Renal pelvis (tissue), 4 donors: ENCODE results near the gene RTN4. TPM values are rescaled to one million over a fixed set of nuclear protein-coding genes. Genes with fewer than 3 reads are reported as not detected.
"Not testable (repeated sequence)": the region's sequence is repeated elsewhere in the genome, so short reads cannot be mapped to it uniquely, and the experiment has no call there.

Experiments used
- DNase-seq: peaks from one replicate; pipeline ENCODE4 v3.0.0-alpha.2; 2013
- polyA plus RNA-seq, 3 donors: library from polyadenylated mRNA; unstranded; fragments of 120-200 nt; gene quantifications; one replicate each; pipeline ENCODE4 v1.2.1, GENCODE V29; 2013; ENCODE audit not compliant: insufficient read length in 3 of 3

Gene RTN4
- polyA plus RNA-seq, 3 donors = 305 to 369 (median 309) TPM

DNA sequence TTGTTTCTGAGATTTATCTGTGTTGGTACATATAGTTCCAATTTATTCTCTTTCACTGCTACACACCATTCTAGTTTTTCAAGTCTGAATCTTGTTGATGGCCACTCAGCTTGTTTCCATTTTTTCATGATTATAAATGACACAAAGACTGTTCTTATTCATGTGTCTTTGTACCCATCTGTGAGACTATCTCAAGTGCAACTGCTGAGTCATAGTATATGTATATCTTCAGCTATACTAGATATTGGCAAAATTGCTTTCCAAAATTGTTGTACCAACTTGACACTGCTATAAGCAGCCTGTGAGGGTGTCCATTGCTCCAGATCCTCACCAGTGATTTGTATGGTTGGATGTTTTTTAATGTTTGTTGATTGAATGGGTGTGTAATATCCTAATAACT is 37.2 kb upstream of the RTN4 start:
- DNase-seq = no peak

DNA sequence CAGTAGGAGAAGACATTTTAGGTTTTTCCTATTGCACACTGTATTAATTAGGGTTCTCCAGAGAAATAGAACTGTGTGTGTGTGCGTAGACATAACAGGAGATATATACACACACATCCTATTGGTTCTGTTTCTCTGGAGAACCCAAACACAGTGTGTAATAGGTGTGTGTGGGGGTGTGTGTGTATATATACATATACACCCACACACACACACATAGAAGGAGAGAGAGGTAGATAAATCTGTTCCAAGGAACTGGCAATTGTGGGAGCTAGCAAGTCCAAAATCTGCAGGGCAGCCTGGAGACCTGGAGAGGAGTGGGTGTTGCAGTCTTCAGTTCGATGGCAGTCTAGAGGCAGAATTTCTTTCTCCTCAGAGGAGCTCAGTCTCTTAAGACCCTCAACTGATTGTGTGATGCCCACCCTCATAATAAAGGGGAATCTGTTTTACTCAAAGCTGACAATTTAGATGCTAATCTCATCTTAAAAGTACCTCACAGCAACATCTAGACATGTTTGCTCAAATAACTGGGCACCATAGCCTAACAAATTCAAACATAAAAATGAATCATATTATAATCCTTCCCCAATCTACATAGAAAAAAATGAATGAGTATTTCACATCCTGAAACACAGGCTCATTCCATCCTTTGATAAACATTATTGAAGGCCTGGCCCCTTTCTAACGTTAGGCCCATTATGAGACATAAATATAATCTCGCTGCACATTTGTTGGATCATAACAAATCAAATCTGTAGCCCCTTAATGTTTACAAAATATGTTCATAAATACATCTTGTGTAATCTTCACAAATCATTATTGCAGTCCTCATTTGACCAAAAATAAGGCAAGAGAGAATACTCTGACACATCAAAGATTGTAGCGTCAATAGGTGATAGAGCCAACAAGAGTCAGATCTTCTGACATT is 35.1 kb upstream of the RTN4 start:
- no peak for DNase-seq

DNA sequence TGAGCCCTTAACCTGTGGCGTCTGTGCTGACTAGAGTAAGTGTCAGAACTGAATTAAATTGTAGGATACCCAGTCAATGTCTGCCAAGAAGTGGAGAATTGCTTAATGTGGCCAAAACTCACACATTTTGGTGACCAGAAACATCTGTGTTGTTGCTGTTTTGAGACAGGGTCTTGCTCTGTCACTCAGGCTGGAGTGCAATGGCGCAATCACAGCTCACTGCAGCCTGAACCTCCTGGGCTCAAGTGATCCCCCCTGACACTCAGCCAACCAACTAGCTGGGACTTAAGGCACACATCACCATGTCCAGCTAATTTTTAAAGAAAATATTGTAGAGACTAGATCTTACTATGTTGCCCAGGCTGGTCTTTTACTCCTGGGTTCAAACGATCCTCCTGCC is 34.4 kb upstream of the RTN4 start:
- DNase-seq = no peak

DNA sequence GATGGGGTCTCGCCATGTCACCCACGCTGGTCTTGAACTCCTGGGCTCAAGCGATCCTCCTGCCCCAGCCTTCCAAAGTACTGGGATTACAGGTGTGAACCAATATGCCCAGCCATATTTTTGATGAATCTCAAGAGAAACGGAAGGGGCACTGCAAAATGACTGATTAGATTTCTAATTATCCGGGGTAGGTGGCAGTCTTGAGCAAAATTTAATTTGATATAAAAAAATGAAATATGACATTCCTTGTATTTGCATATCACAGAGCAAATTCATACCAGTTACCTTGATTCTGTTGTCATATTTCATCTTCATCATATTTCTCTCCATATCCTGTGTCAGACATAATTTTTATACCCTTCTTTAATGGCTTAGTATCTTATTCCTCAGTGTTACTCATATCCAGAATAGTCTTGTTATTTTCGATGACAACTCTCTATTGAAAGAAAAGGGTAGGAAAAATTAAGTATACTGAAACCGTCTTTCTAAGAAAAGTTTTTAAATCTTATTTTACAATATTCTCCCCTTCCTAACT is 30.0 kb upstream of the RTN4 start:
- no peak for DNase-seq

DNA sequence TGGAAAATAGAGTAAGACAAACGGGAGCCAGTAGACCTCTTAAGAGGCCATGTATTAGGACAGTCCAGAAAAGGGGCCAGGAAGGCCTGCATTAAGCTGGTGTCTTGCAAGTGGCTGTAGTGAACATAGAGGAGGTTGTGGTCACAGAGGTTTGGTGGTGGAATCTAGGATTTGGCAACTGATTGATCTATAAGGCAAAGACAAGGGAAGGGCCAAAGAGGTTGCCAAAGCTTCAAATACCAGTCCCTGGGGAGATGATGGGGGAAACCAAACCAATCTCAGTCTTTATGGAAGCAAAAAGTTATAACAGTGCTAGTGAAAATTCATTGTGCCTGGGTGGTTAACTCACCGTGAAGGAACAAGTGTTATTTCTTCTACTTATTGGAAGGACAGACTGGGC is 28.7 kb upstream of the RTN4 start:
- DNase-seq = no peak

DNA sequence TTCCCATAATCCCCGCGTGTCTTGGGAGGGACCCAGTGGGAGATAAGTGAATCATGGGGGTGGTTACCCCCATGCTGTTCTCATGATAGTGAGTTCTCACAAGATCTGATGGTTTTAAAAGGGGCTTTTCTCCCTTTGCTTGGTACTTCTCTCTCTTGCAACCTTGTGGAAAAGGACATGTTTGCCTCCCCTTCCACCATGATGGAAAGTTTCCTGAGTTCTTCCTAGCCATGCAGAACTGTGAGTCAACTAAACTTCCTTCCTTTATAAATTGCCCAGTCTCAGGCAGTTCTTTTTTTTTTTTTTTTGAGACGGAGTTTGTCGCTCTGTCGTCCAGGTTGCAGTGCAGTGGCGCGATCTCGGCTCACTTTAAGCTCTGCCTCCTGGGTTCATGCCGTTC is 26.5 kb upstream of the RTN4 start:
- DNase-seq = no peak

DNA sequence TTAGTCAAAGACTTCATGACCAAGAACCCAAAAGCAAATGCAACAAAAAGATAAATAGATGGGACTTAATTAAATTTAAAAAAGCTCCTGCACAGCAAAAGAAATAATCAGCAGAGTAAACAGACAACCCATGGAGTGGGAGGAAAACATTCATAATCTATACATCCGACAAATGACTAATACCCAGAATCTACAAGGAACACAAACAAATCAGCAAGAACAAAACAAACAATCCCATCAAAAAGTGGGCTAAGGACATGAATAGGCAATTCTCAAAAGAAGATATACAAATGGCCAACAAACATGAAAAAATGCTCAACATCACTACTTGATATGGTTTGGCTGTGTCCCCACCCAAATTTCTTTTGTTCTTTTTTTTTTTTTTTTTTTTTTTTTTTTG is 25.8 kb upstream of the RTN4 start:
- DNase-seq = not testable (repeated sequence)

DNA sequence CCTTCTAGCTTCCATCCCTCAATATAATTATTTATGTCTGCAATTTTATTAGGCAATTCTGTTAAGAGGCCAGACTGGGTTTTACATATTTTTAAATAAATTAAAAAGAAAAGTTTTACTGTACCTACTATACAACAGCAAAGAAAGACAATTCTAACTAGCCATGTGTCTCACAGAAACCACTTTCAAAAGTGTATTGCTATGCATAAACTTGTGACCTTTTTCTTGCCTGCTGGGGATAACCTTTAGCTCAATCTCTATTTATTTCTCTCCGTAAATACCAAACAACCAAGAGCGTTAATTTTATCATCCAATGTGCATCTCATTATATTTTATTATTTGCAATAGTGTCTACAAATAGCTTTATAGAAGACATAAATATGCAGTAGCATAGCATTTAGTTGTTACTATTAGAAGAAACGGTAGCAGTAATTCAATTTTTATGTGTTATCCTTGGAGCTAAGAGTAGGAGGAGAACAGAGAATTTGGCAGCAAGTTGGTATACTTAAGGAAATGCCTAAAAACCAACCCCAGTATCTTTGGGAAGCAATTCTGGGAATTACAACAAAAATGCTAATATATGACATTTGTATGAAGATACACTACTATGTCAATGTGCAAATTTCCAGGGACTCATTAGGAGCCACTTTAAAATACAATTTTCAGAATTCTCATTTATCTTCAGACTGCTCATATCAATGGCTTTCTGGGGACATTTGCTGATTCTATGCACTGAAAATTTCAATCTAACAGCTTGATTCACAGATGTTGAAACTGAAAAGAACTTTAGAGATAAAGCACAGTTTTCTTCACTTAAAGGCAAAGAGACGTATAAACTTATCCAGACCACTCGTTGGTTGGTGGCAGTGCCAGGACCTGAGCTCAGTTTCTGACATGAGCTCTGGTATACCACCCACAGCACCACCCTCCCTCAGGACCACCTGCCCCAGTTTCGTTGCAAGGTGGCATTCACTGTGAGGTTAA is 23.0 kb upstream of the RTN4 start:
- peak; percentile 44 for DNase-seq

DNA sequence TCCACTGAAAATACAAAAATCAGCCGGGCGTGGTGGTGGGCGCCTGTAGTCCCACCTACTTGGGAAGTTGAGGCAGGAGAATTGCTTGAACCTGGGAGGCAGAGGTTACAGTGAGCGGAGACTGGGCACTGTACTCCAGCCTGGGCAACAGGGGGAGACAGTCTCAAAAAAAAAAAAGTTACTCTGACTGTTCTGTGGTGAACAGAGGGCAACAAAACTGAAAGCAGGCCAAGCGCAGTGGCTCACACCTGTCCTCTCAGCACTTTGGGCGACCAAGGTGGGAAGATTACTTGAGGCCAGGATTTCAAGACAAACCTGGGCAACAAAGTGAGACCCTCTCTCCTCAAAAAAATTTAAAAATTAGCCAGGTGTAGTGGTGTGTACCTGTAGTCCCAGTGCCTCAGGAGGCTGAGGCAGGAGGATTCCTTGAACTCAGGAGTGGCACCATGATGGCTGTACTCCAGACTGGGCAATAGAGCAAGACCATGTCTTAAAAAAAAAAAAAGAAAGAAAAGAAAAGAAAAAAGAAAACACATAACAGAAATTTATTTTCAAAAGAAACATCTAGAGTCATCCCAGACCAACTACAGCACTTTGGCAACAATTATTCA is 13.6 kb upstream of the RTN4 start:
- DNase-seq = no peak

DNA sequence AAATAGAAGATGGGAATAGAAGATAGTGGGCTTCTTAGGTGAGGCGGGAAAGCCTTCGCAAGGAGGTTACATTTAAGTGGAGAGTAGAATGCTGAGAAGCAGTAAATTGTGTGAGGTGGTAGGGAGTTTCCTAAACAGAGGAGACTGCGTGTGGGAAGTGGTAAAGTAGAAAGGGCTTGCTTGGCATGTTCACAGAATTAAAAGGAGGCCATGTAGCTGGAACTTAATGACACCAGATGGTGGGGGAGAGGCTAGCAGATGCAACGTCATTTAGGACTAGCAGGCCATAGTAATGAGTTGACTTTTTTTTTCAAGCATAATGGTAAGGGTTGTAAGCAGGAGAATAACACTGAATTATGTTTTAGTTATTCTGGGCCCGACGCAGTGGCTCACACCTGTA is 13.0 kb upstream of the RTN4 start:
- no peak for DNase-seq

DNA sequence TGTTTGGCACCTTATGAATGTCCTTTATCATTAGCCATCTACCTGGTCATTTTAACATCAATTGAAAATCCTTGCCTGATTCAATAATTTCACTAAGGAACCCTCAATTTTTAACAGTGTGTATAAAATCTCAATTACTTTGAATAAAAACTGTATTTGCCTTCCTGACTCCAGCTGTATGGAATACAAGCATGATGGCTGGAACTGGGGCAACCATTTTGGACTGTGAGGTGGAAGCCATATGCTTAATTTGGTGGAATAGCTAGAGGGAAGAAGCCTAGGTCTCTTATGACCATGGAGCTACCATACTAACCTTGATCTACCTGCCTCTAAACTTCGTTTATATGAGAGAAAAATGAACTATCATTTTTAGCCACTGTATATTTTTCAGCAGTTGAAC is 12.5 kb upstream of the RTN4 start:
- DNase-seq = no peak

DNA sequence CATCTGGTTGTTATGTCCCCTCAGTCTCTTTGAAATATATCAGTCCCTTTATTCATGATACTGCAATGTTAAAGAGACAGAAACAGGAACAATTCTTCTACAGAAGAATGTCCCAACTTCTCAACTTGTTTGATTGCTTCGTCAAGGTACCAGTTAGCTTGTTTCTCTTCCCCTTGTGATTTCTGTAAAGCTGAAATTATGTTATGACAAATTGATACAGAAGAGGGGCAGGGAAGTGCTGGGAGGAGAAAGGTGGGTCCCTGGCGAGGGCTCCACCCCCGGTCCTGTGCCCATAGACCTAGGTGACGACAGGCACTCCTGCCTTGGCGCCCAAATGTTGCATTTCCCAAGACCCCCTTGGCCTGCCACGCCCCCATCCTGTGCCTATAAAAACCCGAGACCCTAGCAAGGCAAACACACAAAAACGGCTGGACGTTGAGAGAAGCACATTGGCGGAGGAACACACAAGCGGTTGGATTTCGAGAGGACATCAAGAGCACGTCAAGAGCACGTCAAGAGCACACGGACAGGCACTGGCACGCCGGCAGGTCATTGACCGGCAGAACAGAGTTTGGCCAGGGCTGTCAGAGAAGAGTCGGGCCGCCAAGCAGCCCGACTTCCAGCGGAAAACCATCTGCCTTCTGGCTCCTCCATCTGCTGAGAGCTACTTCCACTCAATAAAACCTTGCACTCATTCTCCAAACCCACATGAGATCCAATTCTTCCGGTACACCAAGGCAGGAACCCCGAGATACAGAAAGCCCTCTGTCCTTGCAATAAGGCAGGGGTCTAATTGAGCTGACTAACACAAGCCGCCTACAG is 11.5 kb upstream of the RTN4 start:
- DNase-seq = no peak

DNA sequence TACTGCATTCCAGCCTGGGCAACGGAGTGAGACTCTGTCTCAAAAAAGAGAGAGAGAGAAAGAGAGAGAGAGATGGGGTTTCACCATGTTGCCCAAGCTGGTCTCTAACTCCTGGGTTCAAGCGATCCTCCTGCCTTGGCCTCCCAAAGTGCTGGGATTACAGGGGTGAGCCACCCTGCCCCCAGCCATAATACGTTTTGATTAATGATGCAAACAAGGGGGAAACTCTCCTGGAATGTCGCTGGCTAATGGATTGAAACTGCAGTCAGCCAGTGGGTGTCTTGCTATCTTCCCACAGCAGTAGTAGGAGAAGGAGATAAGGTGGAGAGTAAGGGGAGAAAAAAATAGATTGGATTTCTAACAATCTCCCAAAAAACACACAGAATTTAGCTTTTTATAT is 9.5 kb upstream of the RTN4 start:
- no peak for DNase-seq

DNA sequence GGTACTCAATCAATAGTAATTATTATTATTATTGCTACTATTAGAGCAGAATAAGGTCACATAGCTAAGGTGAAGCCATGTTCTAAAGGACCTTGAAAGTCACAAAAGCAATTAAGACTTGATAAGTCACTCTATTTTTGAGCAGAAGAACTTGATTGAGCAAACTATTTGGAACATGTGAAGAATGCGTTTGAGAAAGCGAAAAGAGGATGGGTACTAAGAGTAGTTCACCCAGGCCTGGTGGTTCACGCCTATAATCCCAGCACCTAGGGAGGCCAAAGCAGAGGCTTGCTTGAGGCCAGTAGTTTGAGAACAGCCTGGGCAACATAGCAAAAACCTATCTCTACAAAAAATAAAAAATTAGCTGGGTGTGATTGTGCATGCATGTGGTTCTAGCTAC is 7.2 kb upstream of the RTN4 start:
- no peak for DNase-seq

DNA sequence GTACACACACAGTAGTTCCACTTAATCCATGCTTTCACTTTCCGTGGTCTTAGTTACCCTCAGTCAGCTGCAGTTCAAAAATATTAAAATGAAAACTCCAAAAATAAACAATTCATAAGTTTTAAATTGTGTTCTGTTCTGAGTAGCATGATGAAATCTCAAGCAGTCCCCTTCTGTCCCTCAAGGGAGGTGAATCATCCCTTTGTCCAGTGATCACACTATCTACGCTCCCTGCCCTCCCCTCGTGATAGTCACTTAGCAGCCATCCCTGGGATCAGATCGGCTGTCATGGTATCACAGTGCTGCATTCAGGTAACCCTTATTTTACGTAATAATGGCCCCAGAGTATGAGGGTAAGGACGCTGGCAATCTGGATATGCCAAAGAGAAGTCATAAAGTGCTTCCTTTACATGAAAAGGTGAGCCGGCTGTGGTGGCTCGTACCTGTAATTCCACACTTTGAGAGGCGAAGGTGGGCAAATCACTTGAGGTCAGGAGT is 5.8 kb upstream of the RTN4 start:
- DNase-seq = no peak

DNA sequence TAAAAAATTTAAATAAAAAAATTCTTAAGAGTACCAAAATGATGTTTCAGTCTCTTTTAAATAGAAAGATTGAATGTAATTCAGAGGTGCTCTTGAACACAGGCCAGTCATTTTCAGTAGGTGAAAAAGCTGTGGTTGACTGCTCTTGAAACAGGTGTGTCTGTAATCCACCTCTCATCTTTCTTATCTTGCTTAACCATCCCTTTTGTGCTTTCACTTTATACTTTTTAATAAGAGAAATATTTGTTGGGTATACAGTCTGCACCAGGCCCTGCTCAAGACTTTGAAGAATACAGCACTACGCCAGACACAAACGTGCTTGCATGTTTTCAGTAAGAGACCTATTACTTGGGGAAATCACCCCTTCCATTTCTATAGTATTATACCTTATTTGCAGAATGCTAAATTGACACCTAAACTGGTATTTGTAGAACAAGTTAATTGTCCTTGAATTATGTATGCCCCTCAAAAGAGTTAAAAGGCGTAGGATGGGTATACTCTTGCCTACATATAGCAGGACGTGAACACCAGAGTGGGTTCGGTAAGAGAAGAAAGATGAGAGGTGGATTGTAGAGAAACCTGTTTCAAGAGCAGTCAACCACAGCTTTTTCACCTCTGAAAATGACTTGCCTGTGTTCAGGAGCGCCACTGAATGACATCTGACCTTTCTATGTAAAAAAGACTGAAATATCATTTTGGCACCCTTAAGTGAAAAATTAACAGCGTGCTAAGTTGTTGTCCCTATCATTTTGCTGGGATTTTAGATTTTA is 4.0 kb upstream of the RTN4 start:
- no peak for DNase-seq

DNA sequence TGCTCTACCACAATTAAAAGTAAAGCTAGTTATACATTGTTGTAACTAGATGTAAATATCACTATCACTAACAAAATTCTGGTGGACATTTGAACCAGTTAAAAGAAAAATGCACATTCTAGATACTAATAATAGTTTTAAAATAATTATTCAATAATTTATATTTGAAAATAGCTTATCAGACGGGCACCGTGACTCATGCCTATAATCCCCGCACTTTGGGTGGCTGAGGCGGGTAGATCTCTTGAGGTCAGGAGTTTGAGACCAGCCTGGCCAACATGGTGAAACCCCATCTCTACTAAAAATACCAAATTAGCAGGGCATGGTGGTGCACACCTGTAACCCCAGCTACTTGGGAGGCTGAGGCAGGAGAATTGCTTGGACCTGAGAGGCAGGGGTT is 3.0 kb upstream of the RTN4 start:
- DNase-seq = not testable (repeated sequence)

DNA sequence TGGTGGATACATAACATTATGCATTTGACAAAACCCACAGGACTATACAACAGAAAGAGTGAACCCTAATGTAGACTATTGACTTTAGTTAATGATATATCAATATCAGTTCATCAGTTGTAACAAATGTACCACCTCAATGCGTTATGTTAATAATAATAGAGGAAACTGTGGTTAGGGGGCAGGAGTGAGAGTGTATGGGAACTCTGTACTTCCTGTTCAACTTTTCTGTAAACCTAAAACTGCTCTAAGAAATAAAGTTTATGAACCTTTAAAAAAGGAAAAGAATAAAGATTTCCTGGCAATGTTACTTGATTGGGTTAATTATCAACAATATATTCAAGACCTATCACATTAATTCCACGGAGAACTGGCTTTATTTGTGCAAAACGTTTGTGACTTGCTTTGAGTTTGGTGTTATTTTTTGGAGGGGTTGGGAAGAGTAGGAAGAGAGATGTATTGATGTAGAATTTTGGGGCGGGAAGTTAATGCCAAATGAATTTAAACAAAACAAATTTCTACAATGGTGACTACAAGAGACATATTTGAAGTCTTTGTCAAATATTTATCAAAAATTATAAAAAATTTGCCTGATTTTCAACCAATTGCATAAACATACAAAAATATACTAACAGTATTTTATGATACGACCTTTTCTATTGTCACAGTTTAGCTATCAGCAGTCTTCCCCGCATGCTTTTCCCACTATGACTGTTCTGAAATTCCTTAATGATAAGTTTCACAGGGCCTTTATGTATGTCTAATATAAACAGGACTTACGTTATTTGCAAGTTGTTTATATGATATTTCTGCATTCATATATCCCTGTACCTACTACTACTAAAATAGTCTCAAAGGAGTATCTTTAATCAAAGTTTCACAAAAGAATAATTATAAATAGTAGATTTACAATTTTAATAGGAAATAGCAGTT is 2.1 kb upstream of the RTN4 start:
- DNase-seq = no peak
